Measurements from ENCODE around the gene ZNF626.
"Not testable (repeated sequence)": the region's sequence is repeated elsewhere in the genome, so short reads cannot be mapped to it uniquely, and the experiment has no call there.

The ZNF626 gene

GRCh38 chr19:20661150-20661819, at the start of gene ZNF626:
ZNF626 (minus strand) TSS chr19:20661571; CDS start chr19:20661446, 125 bp downstream.
- peak; percentile 30 for DNase-seq (ENCODE audit: low read depth)

- DNase-seq (ENCODE audit: low read depth), result no peak
Measured at GRCh38 chr19:20669263-20669662, 7.9 kb upstream of the ZNF626 start.

- DNase-seq (ENCODE audit: low read depth), result no peak
Measured at GRCh38 chr19:20667281-20667680, 5.9 kb upstream of the ZNF626 start.

- DNase-seq (ENCODE audit: low read depth), result no peak
Measured at GRCh38 chr19:20664901-20665781, 3.8 kb upstream of the ZNF626 start.

GRCh38 chr19:20664475-20664874, 3.1 kb upstream of the ZNF626 start:
- DNase-seq (ENCODE audit: low read depth), result not testable (repeated sequence)

GRCh38 chr19:20662421-20663105, 1.2 kb upstream of the ZNF626 start:
- DNase-seq (ENCODE audit: low read depth), result no peak

GRCh38 chr19:20660473-20661140, 764 bp downstream of the ZNF626 start:
- DNase-seq (ENCODE audit: low read depth), result no peak

GRCh38 chr19:20640545-20640944, 20.8 kb downstream of the ZNF626 start:
- no peak for DNase-seq (ENCODE audit: low read depth)

- no peak for DNase-seq (ENCODE audit: low read depth)
Measured at GRCh38 chr19:20640023-20640422, 21.3 kb downstream of the ZNF626 start.

GRCh38 chr19:20624560-20624959, 36.8 kb downstream of the ZNF626 start:
- DNase-seq (ENCODE audit: low read depth), result not testable (repeated sequence)

GRCh38 chr19:20616071-20616470, 45.3 kb downstream of the ZNF626 start:
- no peak for DNase-seq (ENCODE audit: low read depth)

GRCh38 chr19:20614971-20615370, 46.4 kb downstream of the ZNF626 start:
- not testable (repeated sequence) for DNase-seq (ENCODE audit: low read depth)

- no peak for DNase-seq (ENCODE audit: low read depth)
Measured at GRCh38 chr19:20612711-20613316, 48.6 kb downstream of the ZNF626 start.

GRCh38 chr19:20611866-20612265, 49.5 kb downstream of the ZNF626 start:
- DNase-seq (ENCODE audit: low read depth), result no peak

GRCh38 chr19:20607943-20608342, 53.4 kb downstream of the ZNF626 start:
- DNase-seq (ENCODE audit: low read depth), result no peak

Data from HS-27A (cell line).